SK-N-SH (cell line): Measurements from ENCODE around the gene IRF1.

Source experiments
- MXI1 ChIP-seq: IDR thresholded peaks from 2 replicates; pipeline ENCODE4 v1.6.1; 2012; ENCODE audit warnings: mild to moderate bottlenecking, low read depth, low read length, improper control_type of control experiment
- TF ChIP-seq, protein P1 (sequence below): fragments of 200-600 bp; sonication (generic); IDR thresholded peaks from 2 replicates; pipeline ENCODE4 v1.6.1; 2017; ENCODE audit warnings: antibody characterized with exemption, mild to moderate bottlenecking, moderate library complexity

DNA sequence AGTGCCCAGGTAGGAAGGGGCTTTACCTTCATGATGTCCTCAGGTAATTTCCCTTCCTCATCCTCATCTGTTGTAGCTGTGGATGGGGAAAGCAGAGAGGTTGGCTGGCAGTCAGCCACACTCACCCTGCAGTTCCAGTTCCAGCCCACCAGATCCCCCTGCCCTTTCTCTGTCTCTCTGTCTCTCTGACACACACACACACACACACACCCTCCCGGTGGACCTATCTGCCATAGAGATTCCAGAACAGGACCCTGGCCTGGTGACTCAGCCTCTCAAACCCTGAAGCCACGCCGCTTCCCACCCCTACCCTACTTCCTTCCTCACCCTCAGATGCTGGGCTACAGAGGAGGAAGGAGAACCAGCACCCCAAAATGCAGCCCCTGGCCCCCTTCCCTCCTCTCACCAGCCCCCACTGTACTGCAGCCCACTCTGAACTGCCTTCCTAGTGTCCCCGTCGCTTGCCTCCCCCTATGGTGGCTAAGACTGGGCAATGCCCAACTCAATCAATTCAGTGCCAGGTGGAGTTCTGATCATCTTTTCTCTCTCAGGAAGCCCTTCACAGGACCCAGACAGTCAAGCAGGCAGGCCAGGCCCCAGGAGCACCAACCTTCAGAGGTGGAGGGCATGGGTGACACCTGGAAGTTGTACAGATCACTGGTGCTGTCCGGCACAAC lies 4.8 kb downstream of the IRF1 start:
- TF ChIP-seq, protein P1, sequence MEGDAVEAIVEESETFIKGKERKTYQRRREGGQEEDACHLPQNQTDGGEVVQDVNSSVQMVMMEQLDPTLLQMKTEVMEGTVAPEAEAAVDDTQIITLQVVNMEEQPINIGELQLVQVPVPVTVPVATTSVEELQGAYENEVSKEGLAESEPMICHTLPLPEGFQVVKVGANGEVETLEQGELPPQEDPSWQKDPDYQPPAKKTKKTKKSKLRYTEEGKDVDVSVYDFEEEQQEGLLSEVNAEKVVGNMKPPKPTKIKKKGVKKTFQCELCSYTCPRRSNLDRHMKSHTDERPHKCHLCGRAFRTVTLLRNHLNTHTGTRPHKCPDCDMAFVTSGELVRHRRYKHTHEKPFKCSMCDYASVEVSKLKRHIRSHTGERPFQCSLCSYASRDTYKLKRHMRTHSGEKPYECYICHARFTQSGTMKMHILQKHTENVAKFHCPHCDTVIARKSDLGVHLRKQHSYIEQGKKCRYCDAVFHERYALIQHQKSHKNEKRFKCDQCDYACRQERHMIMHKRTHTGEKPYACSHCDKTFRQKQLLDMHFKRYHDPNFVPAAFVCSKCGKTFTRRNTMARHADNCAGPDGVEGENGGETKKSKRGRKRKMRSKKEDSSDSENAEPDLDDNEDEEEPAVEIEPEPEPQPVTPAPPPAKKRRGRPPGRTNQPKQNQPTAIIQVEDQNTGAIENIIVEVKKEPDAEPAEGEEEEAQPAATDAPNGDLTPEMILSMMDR = no peak
- TF ChIP-seq MXI1 = no peak
